HepG2 (cell line): ENCODE measurements around the gene MILR1. TPM values are rescaled to one million over a fixed set of nuclear protein-coding genes. Genes with fewer than 3 reads are reported as not detected.

Source experiments
- CHCHD3 ChIP-seq: sonication (generic); formaldehyde crosslinking; IDR thresholded peaks from 2 replicates; pipeline ENCODE4 v1.8.0; 2022; ENCODE audit warnings: mild to moderate bottlenecking, missing genetic modification reagents, moderate library complexity
- FOXC1 ChIP-seq: sonication (generic); formaldehyde crosslinking; IDR thresholded peaks from 2 replicates; pipeline ENCODE4 v1.8.0; 2022; ENCODE audit warnings: mild to moderate bottlenecking, missing genetic modification reagents, borderline replicate concordance
- ISX ChIP-seq: sonication (generic); formaldehyde crosslinking; conservative IDR thresholded peaks from 2 replicates; pipeline ENCODE4 v1.5.0; 2020; ENCODE audit warnings: missing genetic modification reagents
- NFE2 ChIP-seq: sonication (generic); formaldehyde crosslinking; IDR thresholded peaks from 2 replicates; pipeline ENCODE4 v1.4.0; 2020; ENCODE audit warnings: missing genetic modification reagents
- NFE2L2 ChIP-seq: fragments of 150-350 bp; IDR thresholded peaks from 2 replicates; pipeline ENCODE4 v1.6.1; 2014; ENCODE audit warnings: low read length
- RELA ChIP-seq: sonication (generic); formaldehyde crosslinking; IDR thresholded peaks from 2 replicates; pipeline ENCODE4 v1.4.0; 2020; ENCODE audit warnings: missing genetic modification reagents
- SNRNP70 ChIP-seq: fragments of 200-400 bp; formaldehyde crosslinking; IDR thresholded peaks from 2 replicates; pipeline ENCODE4 v1.6.1; 2017; ENCODE audit warnings: mild to moderate bottlenecking, low read depth, low read length, moderate library complexity
- TBX3 ChIP-seq: fragments of 450-650 bp; IDR thresholded peaks from 2 replicates; pipeline ENCODE4 v1.6.1; 2017; ENCODE audit warnings: antibody characterized with exemption, mild to moderate bottlenecking, inconsistent platforms, borderline replicate concordance
- ZNF557 ChIP-seq: sonication (generic); formaldehyde crosslinking; IDR thresholded peaks from 2 replicates; pipeline ENCODE4 v1.4.0; 2020; ENCODE audit warnings: missing genetic modification reagents
- ZNF780A ChIP-seq: sonication (generic); formaldehyde crosslinking; IDR thresholded peaks from 2 replicates; pipeline ENCODE4 v1.8.0; 2022; ENCODE audit warnings: mild to moderate bottlenecking, missing genetic modification reagents, moderate library complexity
- ZNF790 ChIP-seq: sonication (generic); formaldehyde crosslinking; IDR thresholded peaks from 2 replicates; pipeline ENCODE4 v1.8.0; 2022; ENCODE audit warnings: missing genetic modification reagents, mild to moderate bottlenecking, borderline replicate concordance
- ZNF879 ChIP-seq: sonication (generic); formaldehyde crosslinking; IDR thresholded peaks from 2 replicates; pipeline ENCODE4 v1.8.1; 2023; ENCODE audit warnings: missing genetic modification reagents
- polyA plus RNA-seq, 8 experiments: library from polyadenylated mRNA; depleted of rRNA in 3 of 8; stranded (reverse) in 7 of 8; unstranded in 1 of 8; fragments of >200 nt; fragmentation: Illumina TruSeq in 4 of 8; extraction: Trizol in 4 of 8; gene quantifications; 2 replicates each; pipeline versions ENCODE4 v1.2.1 to v1.2.3, GENCODE V29; 2011 to 2016; ENCODE audit warnings: low read depth in 4 of 8, missing spikeins in 1 of 8, mixed read lengths in 1 of 8; ENCODE audit not compliant: insufficient read depth in 1 of 8
- total RNA-seq, 5 experiments: library from RNA; depleted of rRNA; stranded (reverse); fragments of >200 nt; fragmentation: Illumina TruSeq; extraction: Trizol; gene quantifications; 2 replicates each; pipeline ENCODE4 v1.2.3, GENCODE V29; 2016; ENCODE audit warnings: low read depth in 1 of 5
- TF ChIP-seq, protein P1 (sequence below): IDR thresholded peaks from 2 replicates; pipeline ENCODE4 v1.6.1; 2016; ENCODE audit warnings: mild to moderate bottlenecking, missing biosample characterization, missing genetic modification reagents
- TF ChIP-seq, protein P2 (sequence below): sonication (generic); formaldehyde crosslinking; IDR thresholded peaks from 2 replicates; pipeline ENCODE4 v1.8.0; 2023; ENCODE audit warnings: mild to moderate bottlenecking, missing genetic modification reagents
- TF ChIP-seq, protein P3 (sequence below): sonication (generic); formaldehyde crosslinking; IDR thresholded peaks from 2 replicates; pipeline ENCODE4 v1.4.0; 2020; ENCODE audit warnings: mild to moderate bottlenecking, missing genetic modification reagents, borderline replicate concordance
- TF ChIP-seq, protein P4 (sequence below): sonication (generic); formaldehyde crosslinking; IDR thresholded peaks from 2 replicates; pipeline ENCODE4 v1.4.0; 2020; ENCODE audit warnings: mild to moderate bottlenecking, missing genetic modification reagents
- TF ChIP-seq, protein P5 (sequence below): IDR thresholded peaks from 2 replicates; pipeline ENCODE4 v1.6.1; 2016; ENCODE audit warnings: missing compliant biosample characterization, missing genetic modification reagents, borderline replicate concordance
- TF ChIP-seq, protein P6 (sequence below): sonication (generic); formaldehyde crosslinking; IDR thresholded peaks from 2 replicates; pipeline ENCODE4 v1.9.0; 2021; ENCODE audit warnings: missing genetic modification reagents, mild to moderate bottlenecking, borderline replicate concordance

The MILR1 gene
- total and polyA plus RNA-seq, 2 of the 13 experiments (the other 11 are each of a cell fraction or from before 2014, with no cell fraction given) = 0.27 to 1.7 TPM

DNA sequence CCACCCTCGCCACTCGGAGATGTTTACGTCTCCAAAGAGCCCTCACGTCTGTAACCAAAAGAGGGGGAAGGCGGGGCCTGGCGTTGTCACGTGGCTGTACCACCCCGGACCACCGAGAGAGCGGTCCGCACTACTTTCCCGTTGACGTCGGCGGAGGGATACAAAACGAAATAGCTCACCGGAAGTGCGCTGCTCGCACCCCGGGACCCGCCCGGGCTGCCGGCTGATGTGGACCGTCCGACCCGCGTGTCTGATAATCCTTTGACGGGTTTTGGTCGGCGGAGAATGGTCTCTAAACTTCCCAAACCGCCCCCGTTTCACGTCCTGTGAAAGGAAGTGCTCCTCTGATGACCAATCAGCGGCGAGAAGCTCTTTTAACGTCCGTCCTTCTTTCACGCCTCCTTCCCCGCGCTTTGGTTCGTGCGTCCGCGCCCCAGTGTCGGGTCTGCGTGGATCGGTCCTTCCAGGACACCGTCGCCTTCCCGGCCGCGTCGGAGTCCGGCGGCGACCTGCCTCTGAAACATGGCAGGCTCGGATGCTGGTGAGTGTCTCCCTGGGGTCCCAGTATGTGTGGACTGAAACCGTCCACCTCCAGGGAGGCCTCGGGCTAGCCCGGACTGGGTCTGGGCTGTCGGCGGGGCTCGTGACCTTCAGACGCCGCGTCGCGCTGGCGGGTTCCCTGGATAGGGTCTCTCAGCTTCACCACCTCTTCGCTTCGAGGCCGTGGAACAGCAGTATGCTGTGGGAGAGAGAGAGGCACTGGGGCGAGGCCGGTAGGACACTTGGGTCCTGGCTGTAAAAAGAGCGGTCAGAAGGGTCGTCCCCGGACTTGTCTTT is 57.9 kb downstream of the MILR1 start, which contains the start of gene CEP95 (continued):
- TF ChIP-seq ZNF879 = no peak
- TF ChIP-seq, protein P1, sequence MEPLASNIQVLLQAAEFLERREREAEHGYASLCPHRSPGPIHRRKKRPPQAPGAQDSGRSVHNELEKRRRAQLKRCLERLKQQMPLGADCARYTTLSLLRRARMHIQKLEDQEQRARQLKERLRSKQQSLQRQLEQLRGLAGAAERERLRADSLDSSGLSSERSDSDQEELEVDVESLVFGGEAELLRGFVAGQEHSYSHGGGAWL = peak; percentile 72; the same call in 1 of the 2 replicates
- TF ChIP-seq TBX3 = peak; percentile 96
- TF ChIP-seq FOXC1 (CRISPR knock-in tag) = peak; percentile 83
- TF ChIP-seq, protein P2, sequence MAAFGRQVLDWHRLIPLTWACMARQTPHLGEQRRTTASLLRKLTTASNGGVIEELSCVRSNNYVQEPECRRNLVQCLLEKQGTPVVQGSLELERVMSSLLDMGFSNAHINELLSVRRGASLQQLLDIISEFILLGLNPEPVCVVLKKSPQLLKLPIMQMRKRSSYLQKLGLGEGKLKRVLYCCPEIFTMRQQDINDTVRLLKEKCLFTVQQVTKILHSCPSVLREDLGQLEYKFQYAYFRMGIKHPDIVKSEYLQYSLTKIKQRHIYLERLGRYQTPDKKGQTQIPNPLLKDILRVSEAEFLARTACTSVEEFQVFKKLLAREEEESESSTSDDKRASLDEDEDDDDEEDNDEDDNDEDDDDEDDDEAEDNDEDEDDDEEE = peak; percentile 80
- TF ChIP-seq, protein P3, sequence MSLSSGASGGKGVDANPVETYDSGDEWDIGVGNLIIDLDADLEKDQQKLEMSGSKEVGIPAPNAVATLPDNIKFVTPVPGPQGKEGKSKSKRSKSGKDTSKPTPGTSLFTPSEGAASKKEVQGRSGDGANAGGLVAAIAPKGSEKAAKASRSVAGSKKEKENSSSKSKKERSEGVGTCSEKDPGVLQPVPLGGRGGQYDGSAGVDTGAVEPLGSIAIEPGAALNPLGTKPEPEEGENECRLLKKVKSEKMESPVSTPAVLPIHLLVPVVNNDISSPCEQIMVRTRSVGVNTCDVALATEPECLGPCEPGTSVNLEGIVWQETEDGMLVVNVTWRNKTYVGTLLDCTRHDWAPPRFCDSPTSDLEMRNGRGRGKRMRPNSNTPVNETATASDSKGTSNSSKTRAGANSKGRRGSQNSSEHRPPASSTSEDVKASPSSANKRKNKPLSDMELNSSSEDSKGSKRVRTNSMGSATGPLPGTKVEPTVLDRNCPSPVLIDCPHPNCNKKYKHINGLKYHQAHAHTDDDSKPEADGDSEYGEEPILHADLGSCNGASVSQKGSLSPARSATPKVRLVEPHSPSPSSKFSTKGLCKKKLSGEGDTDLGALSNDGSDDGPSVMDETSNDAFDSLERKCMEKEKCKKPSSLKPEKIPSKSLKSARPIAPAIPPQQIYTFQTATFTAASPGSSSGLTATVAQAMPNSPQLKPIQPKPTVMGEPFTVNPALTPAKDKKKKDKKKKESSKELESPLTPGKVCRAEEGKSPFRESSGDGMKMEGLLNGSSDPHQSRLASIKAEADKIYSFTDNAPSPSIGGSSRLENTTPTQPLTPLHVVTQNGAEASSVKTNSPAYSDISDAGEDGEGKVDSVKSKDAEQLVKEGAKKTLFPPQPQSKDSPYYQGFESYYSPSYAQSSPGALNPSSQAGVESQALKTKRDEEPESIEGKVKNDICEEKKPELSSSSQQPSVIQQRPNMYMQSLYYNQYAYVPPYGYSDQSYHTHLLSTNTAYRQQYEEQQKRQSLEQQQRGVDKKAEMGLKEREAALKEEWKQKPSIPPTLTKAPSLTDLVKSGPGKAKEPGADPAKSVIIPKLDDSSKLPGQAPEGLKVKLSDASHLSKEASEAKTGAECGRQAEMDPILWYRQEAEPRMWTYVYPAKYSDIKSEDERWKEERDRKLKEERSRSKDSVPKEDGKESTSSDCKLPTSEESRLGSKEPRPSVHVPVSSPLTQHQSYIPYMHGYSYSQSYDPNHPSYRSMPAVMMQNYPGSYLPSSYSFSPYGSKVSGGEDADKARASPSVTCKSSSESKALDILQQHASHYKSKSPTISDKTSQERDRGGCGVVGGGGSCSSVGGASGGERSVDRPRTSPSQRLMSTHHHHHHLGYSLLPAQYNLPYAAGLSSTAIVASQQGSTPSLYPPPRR = peak; percentile 59; the same call in 1 of the 2 replicates
- TF ChIP-seq RELA = no peak; the same call in 1 of the 2 replicates
- TF ChIP-seq ZNF780A (CRISPR knock-in tag) = peak; percentile 77; the same call in 1 of the 2 replicates
- TF ChIP-seq ISX = peak; percentile 78; the same call in 1 of the 2 replicates
- peak; percentile 93; the same call in 1 of the 2 replicates for TF ChIP-seq ZNF790 (CRISPR knock-in tag)
- no peak for TF ChIP-seq NFE2 (CRISPR knock-in tag)
- no peak for TF ChIP-seq SNRNP70
- TF ChIP-seq, protein P4, sequence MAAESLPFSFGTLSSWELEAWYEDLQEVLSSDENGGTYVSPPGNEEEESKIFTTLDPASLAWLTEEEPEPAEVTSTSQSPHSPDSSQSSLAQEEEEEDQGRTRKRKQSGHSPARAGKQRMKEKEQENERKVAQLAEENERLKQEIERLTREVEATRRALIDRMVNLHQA (CRISPR knock-in tag) = no peak
- TF ChIP-seq, protein P5, sequence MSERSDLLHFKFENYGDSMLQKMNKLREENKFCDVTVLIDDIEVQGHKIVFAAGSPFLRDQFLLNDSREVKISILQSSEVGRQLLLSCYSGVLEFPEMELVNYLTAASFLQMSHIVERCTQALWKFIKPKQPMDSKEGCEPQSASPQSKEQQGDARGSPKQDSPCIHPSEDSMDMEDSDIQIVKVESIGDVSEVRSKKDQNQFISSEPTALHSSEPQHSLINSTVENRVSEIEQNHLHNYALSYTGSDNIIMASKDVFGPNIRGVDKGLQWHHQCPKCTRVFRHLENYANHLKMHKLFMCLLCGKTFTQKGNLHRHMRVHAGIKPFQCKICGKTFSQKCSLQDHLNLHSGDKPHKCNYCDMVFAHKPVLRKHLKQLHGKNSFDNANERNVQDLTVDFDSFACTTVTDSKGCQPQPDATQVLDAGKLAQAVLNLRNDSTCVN (CRISPR knock-in tag) = peak; percentile 68; the same call in 1 of the 2 replicates
- TF ChIP-seq NFE2L2 = no peak
- TF ChIP-seq ZNF557 (CRISPR knock-in tag) = peak; percentile 82
- TF ChIP-seq, protein P6, sequence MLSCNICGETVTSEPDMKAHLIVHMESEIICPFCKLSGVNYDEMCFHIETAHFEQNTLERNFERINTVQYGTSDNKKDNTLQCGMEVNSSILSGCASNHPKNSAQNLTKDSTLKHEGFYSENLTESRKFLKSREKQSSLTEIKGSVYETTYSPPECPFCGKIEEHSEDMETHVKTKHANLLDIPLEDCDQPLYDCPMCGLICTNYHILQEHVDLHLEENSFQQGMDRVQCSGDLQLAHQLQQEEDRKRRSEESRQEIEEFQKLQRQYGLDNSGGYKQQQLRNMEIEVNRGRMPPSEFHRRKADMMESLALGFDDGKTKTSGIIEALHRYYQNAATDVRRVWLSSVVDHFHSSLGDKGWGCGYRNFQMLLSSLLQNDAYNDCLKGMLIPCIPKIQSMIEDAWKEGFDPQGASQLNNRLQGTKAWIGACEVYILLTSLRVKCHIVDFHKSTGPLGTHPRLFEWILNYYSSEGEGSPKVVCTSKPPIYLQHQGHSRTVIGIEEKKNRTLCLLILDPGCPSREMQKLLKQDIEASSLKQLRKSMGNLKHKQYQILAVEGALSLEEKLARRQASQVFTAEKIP (CRISPR knock-in tag) = no peak
- TF ChIP-seq CHCHD3 (CRISPR knock-in tag) = no peak; the same call in 1 of the 2 replicates
